Fibroblast of villous mesenchyme (primary cell): ENCODE data around the gene CNRIP1. TPM values are rescaled to one million over a fixed set of nuclear protein-coding genes. Genes with fewer than 3 reads are reported as not detected.

ENCODE experiments used
- DNase-seq: peaks from one replicate; pipeline ENCODE4 v3.0.0-alpha.2; 2010; ENCODE audit warnings: low read depth
- H3K4me3 ChIP-seq: 2 replicates; pipeline ENCODE4 v1.5.1; 2011; ENCODE audit warnings: low read depth, mild to moderate bottlenecking, low read length
- total RNA-seq: library from RNA; depleted of rRNA; stranded (reverse); fragments of >200 nt; gene quantifications from 2 replicates; pipeline ENCODE4 v1.2.3, GENCODE V29; 2012
- TF ChIP-seq, protein P1 (sequence below): IDR thresholded peaks from 2 replicates; pipeline ENCODE4 v1.5.1; 2012; ENCODE audit warnings: low read depth, mild to moderate bottlenecking, low read length; ENCODE audit not compliant: insufficient read depth

The CNRIP1 gene
- total RNA-seq, 1 donor, result 24.6 TPM

DNA sequence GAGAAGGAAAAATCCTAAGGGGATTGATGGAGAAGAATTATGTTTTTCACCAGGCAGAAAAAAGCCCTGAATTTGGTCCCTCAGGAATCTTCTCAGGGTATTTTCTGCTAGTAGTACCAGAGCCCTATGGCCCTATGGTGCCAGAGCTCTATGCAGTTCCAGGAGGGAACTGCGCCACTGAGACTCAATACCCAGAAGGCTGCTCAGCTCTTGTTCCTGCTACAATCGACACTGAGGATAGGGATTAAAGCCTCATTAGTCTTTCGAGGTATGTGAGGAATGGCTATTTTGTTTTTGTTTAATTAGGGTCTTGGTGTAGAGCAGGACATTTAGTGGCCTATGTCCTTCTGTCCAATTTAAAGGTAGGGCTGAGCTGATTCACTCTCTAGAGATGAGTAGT, 45.7 kb downstream of the CNRIP1 start:
- no peak overlapping the region for H3K4me3 ChIP-seq
- TF ChIP-seq, protein P1, sequence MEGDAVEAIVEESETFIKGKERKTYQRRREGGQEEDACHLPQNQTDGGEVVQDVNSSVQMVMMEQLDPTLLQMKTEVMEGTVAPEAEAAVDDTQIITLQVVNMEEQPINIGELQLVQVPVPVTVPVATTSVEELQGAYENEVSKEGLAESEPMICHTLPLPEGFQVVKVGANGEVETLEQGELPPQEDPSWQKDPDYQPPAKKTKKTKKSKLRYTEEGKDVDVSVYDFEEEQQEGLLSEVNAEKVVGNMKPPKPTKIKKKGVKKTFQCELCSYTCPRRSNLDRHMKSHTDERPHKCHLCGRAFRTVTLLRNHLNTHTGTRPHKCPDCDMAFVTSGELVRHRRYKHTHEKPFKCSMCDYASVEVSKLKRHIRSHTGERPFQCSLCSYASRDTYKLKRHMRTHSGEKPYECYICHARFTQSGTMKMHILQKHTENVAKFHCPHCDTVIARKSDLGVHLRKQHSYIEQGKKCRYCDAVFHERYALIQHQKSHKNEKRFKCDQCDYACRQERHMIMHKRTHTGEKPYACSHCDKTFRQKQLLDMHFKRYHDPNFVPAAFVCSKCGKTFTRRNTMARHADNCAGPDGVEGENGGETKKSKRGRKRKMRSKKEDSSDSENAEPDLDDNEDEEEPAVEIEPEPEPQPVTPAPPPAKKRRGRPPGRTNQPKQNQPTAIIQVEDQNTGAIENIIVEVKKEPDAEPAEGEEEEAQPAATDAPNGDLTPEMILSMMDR, result no peak
- DNase-seq, result no peak

DNA sequence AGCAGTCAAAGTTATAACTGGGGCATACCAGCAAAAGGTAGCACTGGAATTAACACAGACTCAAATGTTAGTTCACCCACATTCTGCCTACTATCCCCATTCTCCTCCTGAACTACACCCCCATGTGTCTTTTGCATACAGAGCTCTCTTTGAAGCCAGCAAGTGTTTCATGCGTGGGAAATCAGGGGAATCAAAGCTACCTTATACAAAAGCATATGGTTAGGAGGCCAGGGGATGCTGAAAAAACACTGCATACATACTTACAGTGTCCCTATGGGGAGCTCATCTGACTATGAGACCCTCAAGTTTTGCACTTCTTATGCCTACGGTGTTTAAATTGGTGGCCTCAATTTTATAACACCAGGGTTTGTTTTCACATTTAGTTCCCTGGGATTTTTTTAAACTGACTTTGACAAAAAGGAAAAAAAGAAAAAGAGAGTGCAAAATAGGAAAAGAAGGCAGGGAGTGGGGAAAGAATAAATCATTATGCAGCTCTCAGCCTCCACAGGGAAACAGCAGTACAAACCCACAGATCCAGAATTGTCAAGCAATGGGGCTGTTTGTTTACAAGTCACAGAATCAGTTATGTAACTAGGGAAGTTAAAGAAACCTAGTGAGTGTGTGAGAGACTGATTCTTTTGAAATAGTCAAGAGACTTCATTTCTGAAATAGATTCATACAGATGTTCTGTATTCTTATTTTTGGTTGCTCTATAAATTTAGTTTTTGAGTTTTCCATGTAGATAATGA, 47.3 kb downstream of the CNRIP1 start:
- TF ChIP-seq, protein P1, result no peak
- no peak for DNase-seq
- H3K4me3 ChIP-seq, result no peak overlapping the region

DNA sequence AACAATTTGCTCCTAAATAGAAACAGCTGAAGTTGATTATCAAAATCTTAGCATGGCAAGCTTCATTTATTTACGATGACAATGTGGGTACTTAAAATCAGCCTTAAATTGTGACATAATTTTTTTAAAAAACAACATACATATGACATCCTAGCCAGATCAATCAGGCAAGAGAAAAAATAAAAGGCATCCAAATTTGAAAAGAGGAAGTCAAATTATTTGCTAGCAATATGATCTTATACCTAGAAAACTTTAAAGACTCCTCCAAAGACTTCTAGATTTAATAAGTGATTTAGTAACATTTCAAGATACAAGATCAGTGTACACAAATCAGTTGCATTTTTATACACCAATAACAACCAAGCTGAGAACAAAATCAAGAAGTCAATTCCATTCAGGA, 53.1 kb downstream of the CNRIP1 start:
- TF ChIP-seq, protein P1, result no peak
- H3K4me3 ChIP-seq, result no peak overlapping the region
- DNase-seq, result no peak

DNA sequence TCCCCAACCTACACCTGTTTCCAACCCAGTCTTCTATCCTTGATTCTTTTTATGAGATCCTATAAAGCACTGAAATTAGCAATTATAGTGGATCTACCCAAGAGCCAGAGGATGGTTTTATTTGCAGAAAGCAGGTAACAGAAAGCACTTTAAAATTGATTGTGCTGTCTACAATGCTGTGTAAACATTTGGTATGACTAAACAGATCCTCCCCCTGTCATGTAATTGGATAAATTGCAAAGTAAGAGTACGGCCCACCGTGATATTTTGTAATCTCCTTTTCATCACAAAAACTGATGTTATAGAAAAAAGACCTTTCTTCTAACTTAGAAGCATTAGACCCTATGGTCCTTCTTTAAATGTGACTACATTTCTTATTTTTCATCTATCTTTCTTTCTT, 56.1 kb downstream of the CNRIP1 start:
- DNase-seq, result no peak
- no peak overlapping the region for H3K4me3 ChIP-seq
- TF ChIP-seq, protein P1, result no peak

DNA sequence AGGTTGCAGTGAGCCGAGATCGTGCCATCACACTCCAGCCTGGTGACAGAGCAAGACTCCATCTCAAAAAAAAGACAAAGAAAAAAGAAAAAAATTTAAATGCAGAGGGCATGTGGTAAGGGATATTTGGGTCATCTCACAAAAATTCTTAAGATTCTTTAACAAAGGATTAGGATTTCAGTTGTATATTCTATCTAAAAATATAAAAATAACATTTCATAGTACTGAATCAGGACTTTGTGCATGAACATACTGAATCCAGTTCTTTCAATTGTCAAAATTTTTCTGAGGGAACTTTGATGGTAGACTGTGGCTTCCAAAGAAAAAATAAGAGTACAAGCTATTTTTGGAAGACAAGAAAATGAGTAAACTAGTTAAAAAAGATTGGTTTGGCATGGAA, 60.9 kb downstream of the CNRIP1 start:
- DNase-seq, result no peak
- TF ChIP-seq, protein P1, result no peak
- no peak overlapping the region for H3K4me3 ChIP-seq

DNA sequence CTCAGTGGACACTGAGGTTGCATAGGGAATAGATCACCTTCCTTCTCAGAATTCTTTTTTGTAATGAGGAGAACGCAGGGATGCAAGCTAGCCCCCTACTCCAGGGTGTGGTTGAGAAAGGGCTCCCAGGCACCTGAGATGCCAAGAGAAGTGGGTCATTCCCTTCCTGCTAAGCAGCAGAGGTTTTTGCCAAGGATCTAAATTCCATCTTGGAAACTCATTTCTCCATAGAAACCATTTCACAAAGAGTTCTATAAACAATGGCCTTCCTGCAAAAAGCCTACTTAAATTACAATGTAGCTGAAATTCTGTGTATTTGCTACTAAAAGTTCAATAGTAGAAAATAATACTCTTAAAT, 63.7 kb downstream of the CNRIP1 start:
- DNase-seq, result no peak
- TF ChIP-seq, protein P1, result no peak
- no peak overlapping the region for H3K4me3 ChIP-seq
